NB4 (cell line): Measurements from ENCODE around the gene BDKRB2.

Experiments
- CTCF ChIP-seq: IDR thresholded peaks from one replicate; pipeline ENCODE4 v1.5.1; 2012; ENCODE audit warnings: low read depth, low read length
- POLR2A ChIP-seq: IDR thresholded peaks from 2 replicates; pipeline ENCODE4 v1.6.1; 2011; ENCODE audit warnings: mild to moderate bottlenecking; ENCODE audit not compliant: insufficient read length; ENCODE audit errors: extremely low read depth

GRCh38 chr14:96176275-96176674, 28.4 kb upstream of the BDKRB2 start:
- no peak for TF ChIP-seq CTCF
- no peak for TF ChIP-seq POLR2A
